ENCODE results near the gene ITIH3. TPM values are rescaled to one million over a fixed set of nuclear protein-coding genes. Genes with fewer than 3 reads are reported as not detected.

ITIH3 gene
- total RNA-seq, 2 experiments from 2014 or later: not detected

GRCh38 chr3:52838561-52839267, 44.1 kb downstream of the ITIH3 start:
- Histone ChIP-seq H3K4me3 (ENCODE audit: low read length) (no peak overlapping the region), H3K27ac (ENCODE audit: low read depth in 1 of 2, low read length in 2 of 2) (no peak overlapping the region), H3K27me3 (ENCODE audit: control insufficient read depth in 1 of 2, insufficient read depth in 2 of 2, low read length in 2 of 2) (no peaks in the 10 kb centered on the region), H3K9me3 (ENCODE audit: control insufficient read depth in 1 of 2, insufficient read depth in 1 of 2, low read length in 2 of 2) (no peaks in the 10 kb centered on the region), H3K4me1 (ENCODE audit: insufficient read depth, low read length) (peaks cover 21% of the 10 kb centered on the region), H3K36me3 (ENCODE audit: insufficient read depth, low read length) (peaks cover 55% of the 10 kb centered on the region)
- ChIA-PET POLR2A (interaction anchor here (0.9 to 2.1 kb wide), 3 partner anchors 55 to 99 kb away, joined by 3 to 7 read pairs (median 3); partner anchors contain the start of gene NEK4), CTCF (no interaction called here)
- Mint-ChIP-seq H3K4me1 (ENCODE audit: low read depth) (peaks cover 23% of the 10 kb centered on the region), H3K9me3 (no peaks in the 10 kb centered on the region), H3K27ac (no peak overlapping the region), H3K4me3 (no peak overlapping the region), H3K36me3 (ENCODE audit: low read depth) (peaks cover 55% of the 10 kb centered on the region), H3K27me3 (no peaks in the 10 kb centered on the region)
- TF ChIP-seq CTCF (IDR thresholded peaks at IDR 0.05): no peak
- peak in 3 of 14 experiments; percentile 18 to 50 (median 34) for DNase-seq
- intact Hi-C loops (cut with DNase I, micrococcal nuclease): no loop called here
- ATAC-seq (ENCODE audit: poor library complexity): peak; percentile 64

GRCh38 chr3:52839268-52839575, 44.6 kb downstream of the ITIH3 start:
- peaks cover 57% of the 10 kb centered on the region for H3K36me3 ChIP-seq (ENCODE audit: insufficient read depth, low read length)
- no peaks in the 10 kb centered on the region for H3K9me3 Mint-ChIP-seq
- no peak overlapping the region for H3K27ac ChIP-seq (ENCODE audit: low read depth in 1 of 2, low read length in 2 of 2)
- DNase-seq (no peak), ATAC-seq (ENCODE audit: poor library complexity) (no peak)
- no peak overlapping the region for H3K27ac Mint-ChIP-seq
- intact Hi-C loops (cut with DNase I, micrococcal nuclease): no loop called here
- CTCF ChIA-PET: no interaction called here
- H3K4me3 ChIP-seq (ENCODE audit: low read length): no peak overlapping the region
- H3K4me3 Mint-ChIP-seq: no peak overlapping the region
- no peak for TF ChIP-seq CTCF (IDR thresholded peaks at IDR 0.05)
- no peaks in the 10 kb centered on the region for H3K27me3 ChIP-seq (ENCODE audit: control insufficient read depth in 1 of 2, insufficient read depth in 2 of 2, low read length in 2 of 2)
- peaks cover 21% of the 10 kb centered on the region for H3K4me1 ChIP-seq (ENCODE audit: insufficient read depth, low read length)
- POLR2A ChIA-PET: interaction anchor here (0.9 to 2.1 kb wide), 3 partner anchors 54 to 98 kb away, joined by 3 to 7 read pairs (median 3); partner anchors contain the start of gene NEK4
- no peaks in the 10 kb centered on the region for H3K27me3 Mint-ChIP-seq
- peaks cover 55% of the 10 kb centered on the region for H3K36me3 Mint-ChIP-seq (ENCODE audit: low read depth)
- H3K4me1 Mint-ChIP-seq (ENCODE audit: low read depth): peaks cover 25% of the 10 kb centered on the region
- no peaks in the 10 kb centered on the region for H3K9me3 ChIP-seq (ENCODE audit: control insufficient read depth in 1 of 2, insufficient read depth in 1 of 2, low read length in 2 of 2)

GRCh38 chr3:52839892-52840545, 45.4 kb downstream of the ITIH3 start:
- Histone ChIP-seq H3K27me3 (ENCODE audit: control insufficient read depth in 1 of 2, insufficient read depth in 2 of 2, low read length in 2 of 2) (no peaks in the 10 kb centered on the region), H3K4me1 (ENCODE audit: insufficient read depth, low read length) (peaks cover 21% of the 10 kb centered on the region), H3K9me3 (ENCODE audit: control insufficient read depth in 1 of 2, insufficient read depth in 1 of 2, low read length in 2 of 2) (no peaks in the 10 kb centered on the region), H3K27ac (ENCODE audit: low read depth in 1 of 2, low read length in 2 of 2) (no peak overlapping the region), H3K4me3 (ENCODE audit: low read length) (no peak overlapping the region), H3K36me3 (ENCODE audit: insufficient read depth, low read length) (peaks cover 56% of the 10 kb centered on the region)
- H3K9me3 Mint-ChIP-seq: no peaks in the 10 kb centered on the region
- ATAC-seq (ENCODE audit: poor library complexity) (no peak), DNase-seq (no peak)
- H3K27ac Mint-ChIP-seq: no peak overlapping the region
- ChIA-PET CTCF (no interaction called here), POLR2A (no interaction called here)
- TF ChIP-seq CTCF (IDR thresholded peaks at IDR 0.05): no peak
- peaks cover 58% of the 10 kb centered on the region for H3K36me3 Mint-ChIP-seq (ENCODE audit: low read depth)
- H3K4me3 Mint-ChIP-seq: no peak overlapping the region
- intact Hi-C loops (cut with DNase I, micrococcal nuclease): no loop called here
- no peaks in the 10 kb centered on the region for H3K27me3 Mint-ChIP-seq
- peaks cover 33% of the 10 kb centered on the region for H3K4me1 Mint-ChIP-seq (ENCODE audit: low read depth)
